ENCODE results near the gene RNU1-1. TPM values are rescaled to one million over a fixed set of nuclear protein-coding genes. Genes with fewer than 3 reads are reported as not detected.
"Not testable (repeated sequence)": the region's sequence is repeated elsewhere in the genome, so short reads cannot be mapped to it uniquely, and the experiment has no call there.

The RNU1-1 gene
- total RNA-seq, 1 donor from 2014 or later, result 3,041 TPM

GRCh38 chr1:16518913-16519254 lies 4.8 kb upstream of the RNU1-1 start:
- H3K27me3 Mint-ChIP-seq (ENCODE audit: insufficient read depth), result peaks cover 48% of the 10 kb centered on the region
- H3K36me3 Mint-ChIP-seq (ENCODE audit: low read depth); intact Hi-C loops (cut with micrococcal nuclease); H3K4me1 Mint-ChIP-seq (ENCODE audit: low read depth); H3K27ac Mint-ChIP-seq; H3K4me3 Mint-ChIP-seq; H3K9me3 Mint-ChIP-seq; DNase-seq (ENCODE audit: low spot score): not testable (repeated sequence)

GRCh38 chr1:16516694-16517410 lies 2.8 kb upstream of the RNU1-1 start:
- H3K9me3 Mint-ChIP-seq; H3K27ac Mint-ChIP-seq; H3K4me3 Mint-ChIP-seq; DNase-seq (ENCODE audit: low spot score); H3K36me3 Mint-ChIP-seq (ENCODE audit: low read depth); intact Hi-C loops (cut with micrococcal nuclease); H3K4me1 Mint-ChIP-seq (ENCODE audit: low read depth): not testable (repeated sequence)
- peaks cover 41% of the 10 kb centered on the region for H3K27me3 Mint-ChIP-seq (ENCODE audit: insufficient read depth)

GRCh38 chr1:16513412-16514106 lies 526 bp downstream of the RNU1-1 start:
- not testable (repeated sequence) for H3K4me1 Mint-ChIP-seq (ENCODE audit: low read depth); H3K4me3 Mint-ChIP-seq; H3K27ac Mint-ChIP-seq; H3K9me3 Mint-ChIP-seq; H3K36me3 Mint-ChIP-seq (ENCODE audit: low read depth)
- intact Hi-C loops (cut with micrococcal nuclease), result loop anchor here (2.0 to 5.0 kb wide), 3 partner anchors 71 to 391 kb away; partner anchors contain the start of genes NECAP2 and SZRD1
- H3K27me3 Mint-ChIP-seq (ENCODE audit: insufficient read depth), result peaks cover 11% of the 10 kb centered on the region
- DNase-seq (ENCODE audit: low spot score), result peak; percentile 79

GRCh38 chr1:16512624-16513411 lies 1.3 kb downstream of the RNU1-1 start:
- intact Hi-C loops (cut with micrococcal nuclease), result loop anchor here (2.0 to 5.0 kb wide), 3 partner anchors 71 to 392 kb away; partner anchors contain the start of genes NECAP2 and SZRD1
- H3K4me1 Mint-ChIP-seq (ENCODE audit: low read depth); H3K9me3 Mint-ChIP-seq; H3K27me3 Mint-ChIP-seq (ENCODE audit: insufficient read depth); H3K4me3 Mint-ChIP-seq; H3K27ac Mint-ChIP-seq; H3K36me3 Mint-ChIP-seq (ENCODE audit: low read depth): not testable (repeated sequence)
- peak; percentile 35 for DNase-seq (ENCODE audit: low spot score)

DNA sequence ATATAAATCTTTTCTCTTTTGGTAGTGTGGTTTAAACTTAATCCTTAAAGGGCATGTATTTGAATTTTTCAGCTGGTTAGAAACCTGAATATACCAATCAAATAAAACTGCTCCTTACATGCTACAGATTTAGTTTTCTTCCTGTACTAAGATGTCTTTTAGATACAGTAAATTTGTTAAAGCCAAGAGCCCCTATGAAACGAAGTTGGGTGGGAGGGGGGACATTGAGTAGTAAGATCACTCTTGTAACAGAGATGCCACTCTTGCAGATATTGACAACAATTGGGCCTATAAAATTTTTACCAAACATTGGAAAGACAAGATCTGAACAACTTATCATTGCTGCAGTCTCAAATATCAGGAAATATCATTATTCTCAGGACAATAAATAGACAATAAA lies 2.2 kb downstream of the RNU1-1 start:
- H3K4me1 Mint-ChIP-seq (ENCODE audit: low read depth); H3K9me3 Mint-ChIP-seq; H3K27me3 Mint-ChIP-seq (ENCODE audit: insufficient read depth); DNase-seq (ENCODE audit: low spot score); H3K36me3 Mint-ChIP-seq (ENCODE audit: low read depth); H3K4me3 Mint-ChIP-seq; H3K27ac Mint-ChIP-seq: not testable (repeated sequence)
- intact Hi-C loops (cut with micrococcal nuclease), result loop anchor here (2.0 to 5.0 kb wide), 3 partner anchors 70 to 393 kb away; partner anchors contain the start of genes NECAP2 and SZRD1

- H3K4me1 Mint-ChIP-seq (ENCODE audit: low read depth); H3K27me3 Mint-ChIP-seq (ENCODE audit: insufficient read depth): not testable (repeated sequence)
These were observed 5.1 kb downstream of the RNU1-1 start for GRCh38 chr1:16508861-16509445.

DNA sequence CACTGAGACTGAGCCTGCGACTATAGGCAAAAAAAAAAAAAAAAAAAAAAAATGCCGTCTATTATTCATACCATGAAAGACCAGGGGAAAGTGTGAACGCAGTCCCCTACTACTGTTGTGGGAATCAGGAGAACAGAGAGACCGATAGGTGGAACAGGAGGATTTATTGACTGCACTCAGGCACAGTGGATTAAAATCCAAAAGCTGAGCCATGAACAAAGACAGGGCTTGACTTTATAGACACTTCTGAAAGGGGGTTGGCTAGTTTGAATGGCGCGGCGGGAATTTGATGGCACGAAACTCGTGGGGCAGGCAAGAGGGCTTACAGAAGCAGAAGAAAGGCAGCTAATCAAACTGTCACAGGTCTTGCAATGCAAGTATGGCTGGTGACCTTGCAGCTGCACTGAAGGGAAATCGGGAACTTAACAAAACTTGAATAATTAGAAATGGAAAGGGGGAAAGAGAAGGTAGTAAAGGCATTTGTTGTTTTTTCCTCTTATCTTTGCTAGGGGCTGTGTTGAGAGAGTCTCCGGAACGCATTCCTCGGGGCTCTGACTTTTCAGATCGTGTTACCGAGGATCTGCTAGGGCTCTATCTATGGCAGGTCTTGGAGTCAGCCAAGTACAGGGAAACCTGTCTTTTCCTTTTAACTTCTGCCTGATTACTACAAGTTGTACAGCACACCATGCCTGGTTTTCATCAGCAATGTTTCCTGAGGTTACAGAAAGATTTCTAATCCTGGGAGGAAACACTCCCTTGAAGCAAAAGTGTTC lies 7.5 kb downstream of the RNU1-1 start:
- H3K27me3 Mint-ChIP-seq (ENCODE audit: insufficient read depth); intact Hi-C loops (cut with micrococcal nuclease); H3K4me3 Mint-ChIP-seq; H3K27ac Mint-ChIP-seq; H3K36me3 Mint-ChIP-seq (ENCODE audit: low read depth); H3K9me3 Mint-ChIP-seq; H3K4me1 Mint-ChIP-seq (ENCODE audit: low read depth); DNase-seq (ENCODE audit: low spot score): not testable (repeated sequence)

More at GRCh38 chr1:16508861-16509445, 5.1 kb downstream of the RNU1-1 start:
- intact Hi-C loops (cut with micrococcal nuclease); H3K27ac Mint-ChIP-seq; H3K9me3 Mint-ChIP-seq; H3K36me3 Mint-ChIP-seq (ENCODE audit: low read depth); DNase-seq (ENCODE audit: low spot score); H3K4me3 Mint-ChIP-seq: not testable (repeated sequence)

GRCh38 chr1:16505870-16506269 lies 8.2 kb downstream of the RNU1-1 start:
- H3K27me3 Mint-ChIP-seq (ENCODE audit: insufficient read depth); intact Hi-C loops (cut with micrococcal nuclease); H3K36me3 Mint-ChIP-seq (ENCODE audit: low read depth); H3K27ac Mint-ChIP-seq; H3K4me1 Mint-ChIP-seq (ENCODE audit: low read depth); H3K9me3 Mint-ChIP-seq; H3K4me3 Mint-ChIP-seq; DNase-seq (ENCODE audit: low spot score): not testable (repeated sequence)

- Mint-ChIP-seq H3K9me3 (no peaks in the 10 kb centered on the region), H3K36me3 (ENCODE audit: low read depth) (no peaks in the 10 kb centered on the region), H3K27ac (no peak overlapping the region), H3K4me3 (no peak overlapping the region), H3K27me3 (ENCODE audit: insufficient read depth) (peaks cover 10% of the 10 kb centered on the region), H3K4me1 (ENCODE audit: low read depth) (no peaks in the 10 kb centered on the region)
- no peak for DNase-seq (ENCODE audit: low spot score)
- intact Hi-C loops (cut with micrococcal nuclease), result no loop called here
These were observed 10.6 kb downstream of the RNU1-1 start for GRCh38 chr1:16503494-16503893.

- H3K4me3 Mint-ChIP-seq; intact Hi-C loops (cut with micrococcal nuclease): not testable (repeated sequence)
These were observed 12.6 kb downstream of the RNU1-1 start for GRCh38 chr1:16501446-16501845.

DNA sequence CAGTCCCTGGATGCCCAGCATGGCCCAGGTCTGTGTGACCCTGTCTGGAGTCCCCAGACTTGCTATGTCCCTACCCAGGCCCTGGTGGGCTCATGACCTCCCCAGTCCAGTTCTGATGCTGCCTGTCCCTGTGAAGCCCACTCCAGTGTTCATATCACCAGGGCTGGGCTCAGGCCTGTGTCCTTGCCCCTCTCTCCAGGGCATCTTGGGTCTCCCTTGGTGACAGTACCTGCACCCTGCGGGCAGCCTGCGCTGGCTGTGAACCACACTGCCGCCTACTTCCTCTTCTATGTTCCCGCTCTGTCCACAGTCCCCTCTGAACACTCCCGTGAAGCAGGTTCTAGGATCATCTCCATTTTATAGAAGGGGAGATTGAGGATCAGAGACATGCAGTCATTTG lies 13.1 kb downstream of the RNU1-1 start:
- intact Hi-C loops (cut with micrococcal nuclease); H3K9me3 Mint-ChIP-seq: not testable (repeated sequence)
- H3K27me3 Mint-ChIP-seq (ENCODE audit: insufficient read depth), result peaks cover 11% of the 10 kb centered on the region

More at GRCh38 chr1:16501446-16501845, 12.6 kb downstream of the RNU1-1 start:
- H3K27me3 Mint-ChIP-seq (ENCODE audit: insufficient read depth), result peaks cover 11% of the 10 kb centered on the region
- H3K9me3 Mint-ChIP-seq; H3K4me1 Mint-ChIP-seq (ENCODE audit: low read depth); H3K36me3 Mint-ChIP-seq (ENCODE audit: low read depth); DNase-seq (ENCODE audit: low spot score); H3K27ac Mint-ChIP-seq: not testable (repeated sequence)

DNA sequence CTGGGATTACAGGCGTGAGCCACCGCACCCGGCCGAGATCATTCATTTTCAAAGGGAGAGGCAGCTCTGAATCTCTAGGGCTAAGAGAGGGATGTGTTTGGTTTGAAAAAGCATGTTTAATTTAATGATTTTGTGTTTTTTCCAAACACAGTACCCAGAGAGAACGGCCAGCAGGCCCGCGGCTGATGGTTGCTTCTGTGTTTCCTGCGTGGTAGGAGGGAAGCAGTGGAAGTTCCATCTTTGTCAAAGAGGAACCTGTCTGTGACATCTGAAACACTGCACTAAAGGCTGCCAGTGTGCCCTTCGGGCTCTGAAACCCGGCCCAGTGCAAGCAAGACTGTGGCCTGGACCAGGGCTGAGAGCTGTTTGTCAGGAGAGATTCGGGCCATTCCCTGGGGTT lies 13.6 kb downstream of the RNU1-1 start:
- H3K4me3 Mint-ChIP-seq, result peak overlapping the region; percentile 82
- H3K27me3 Mint-ChIP-seq (ENCODE audit: insufficient read depth), result peaks cover 11% of the 10 kb centered on the region
- intact Hi-C loops (cut with micrococcal nuclease); DNase-seq (ENCODE audit: low spot score); H3K36me3 Mint-ChIP-seq (ENCODE audit: low read depth); H3K4me1 Mint-ChIP-seq (ENCODE audit: low read depth); H3K9me3 Mint-ChIP-seq; H3K27ac Mint-ChIP-seq: not testable (repeated sequence)

More for the DNA sequence above, 13.1 kb downstream of the RNU1-1 start:
- not testable (repeated sequence) for H3K4me1 Mint-ChIP-seq (ENCODE audit: low read depth); DNase-seq (ENCODE audit: low spot score); H3K4me3 Mint-ChIP-seq; H3K36me3 Mint-ChIP-seq (ENCODE audit: low read depth); H3K27ac Mint-ChIP-seq
